ENCODE results near the gene SLC5A3.

- TF ChIP-seq CTCF (IDR thresholded peaks at IDR 0.05) = 0 out of 2 replicates have a peak, but pooled peaks have one; percentile 3
- TF ChIP-seq TCF7L2 (IDR thresholded peaks at IDR 0.05; ENCODE audit: low read depth, low read length) = no peak
- TF ChIP-seq REST (IDR thresholded peaks at IDR 0.05; ENCODE audit: insufficient read depth in 1 of 2, low read depth in 2 of 2, low read length in 1 of 2) = 0 out of 4 replicates have a peak, but pooled peaks of 1 of the 2 experiments have one; percentile 25
- peak; percentile 80 for TF ChIP-seq POLR2AphosphoS5 (IDR thresholded peaks at IDR 0.05; ENCODE audit: low read depth, low read length)
- peak; percentile 20 for TF ChIP-seq SIN3A (IDR thresholded peaks at IDR 0.05; ENCODE audit: borderline replicate concordance, insufficient read depth, low read depth, low read length)
Measured at GRCh38 chr21:34073032-34073748, at the start of gene SLC5A3, which contains the start of gene MRPS6.
